Measurements from ENCODE around the gene PAQR3. TPM values are rescaled to one million over a fixed set of nuclear protein-coding genes. Genes with fewer than 3 reads are reported as not detected.

The PAQR3 gene
- total and polyA plus RNA-seq, 2 of the 8 experiments (the other 6 are each of a cell fraction or from before 2014, with no cell fraction given) = 28.9 to 35.2 TPM

GRCh38 chr4:78870056-78870455 lies 69.2 kb downstream of the PAQR3 start:
- H2AFZ ChIP-seq (ENCODE audit: low read length) = no peak overlapping the region
- no peak overlapping the region for H4K8ac ChIP-seq (ENCODE audit: extremely low read depth, insufficient read depth, low read length)
- no peaks in the 10 kb centered on the region for H4K20me1 ChIP-seq (replicated peaks in 1 of 2; ENCODE audit: control insufficient read depth in 1 of 2, insufficient read depth in 2 of 2, low read length in 2 of 2)
- no peak overlapping the region for H4K91ac ChIP-seq (replicated peaks; ENCODE audit: insufficient read length, low read length)
- H3K14ac ChIP-seq (ENCODE audit: insufficient read length) = no peak overlapping the region
- H2AK5ac ChIP-seq (ENCODE audit: low read depth, low read length) = no peak overlapping the region
- DNase-seq (ENCODE audit: low read depth in 1 of 2, low spot score in 2 of 2) (no peak), FAIRE-seq (no peak)
- H3K4me1 ChIP-seq (replicated peaks in 1 of 4; ENCODE audit: control insufficient read depth in 3 of 4, insufficient read depth in 4 of 4, low read length in 3 of 4) = no peaks in the 10 kb centered on the region
- H3K79me1 ChIP-seq (ENCODE audit: low read depth, low read length) = no peaks in the 10 kb centered on the region
- no peaks in the 10 kb centered on the region for H3K79me2 ChIP-seq (ENCODE audit: control insufficient read depth in 1 of 2, insufficient read depth in 2 of 2, low read length in 2 of 2)
- POLR2A ChIA-PET (ENCODE audit: partially characterized antibody) = no interaction called here
- no peak overlapping the region for H2BK12ac ChIP-seq (ENCODE audit: low read depth, low read length)
- no peak overlapping the region for H3K23ac ChIP-seq (ENCODE audit: insufficient read length)
- peaks cover 3 to 32% (median 9%) of the 10 kb centered on the region in 4 experiments; a peak in 5 of 8 replicates for H3K36me3 ChIP-seq (ENCODE audit: control insufficient read depth in 2 of 4, insufficient read depth in 4 of 4, low read length in 3 of 4)
- no peak overlapping the region for H3K4ac ChIP-seq (replicated peaks; ENCODE audit: insufficient read length, low read depth, low read length)
- H3K9ac ChIP-seq (replicated peaks in 1 of 4; ENCODE audit: extremely low read depth in 1 of 4, low read depth in 3 of 4, low read length in 3 of 4) = no peak overlapping the region
- no peak overlapping the region for H4K5ac ChIP-seq (ENCODE audit: insufficient read length, low read depth, low read length)
- CTCF ChIA-PET (ENCODE audit: partially characterized antibody) = interaction anchor here (0.8 to 1.6 kb wide), 3 partner anchors 17 to 249 kb away, joined by 3 to 5 read pairs (median 3); no protein-coding TSS in a partner anchor
- no peak overlapping the region for H3K4me2 ChIP-seq (ENCODE audit: insufficient read depth in 1 of 2, low read depth in 2 of 2, low read length in 2 of 2)
- no peak overlapping the region for H3K27ac ChIP-seq (ENCODE audit: low read depth, low read length)
- H3K9me3 ChIP-seq (ENCODE audit: insufficient read depth in 2 of 2, low read depth in 1 of 2, low read length in 1 of 2) = no peaks in the 10 kb centered on the region
- no peak overlapping the region for H3K56ac ChIP-seq (replicated peaks; ENCODE audit: insufficient read length, low read depth, low read length)
- no peak overlapping the region for H2BK5ac ChIP-seq (ENCODE audit: low read depth, low read length)
- no peak overlapping the region for H2BK120ac ChIP-seq (replicated peaks; ENCODE audit: low read depth, low read length)
- no peak overlapping the region for H2BK15ac ChIP-seq (ENCODE audit: low read length)
- no peak overlapping the region for H3K4me3 ChIP-seq (ENCODE audit: extremely low read depth in 1 of 4, insufficient read depth in 2 of 4, low read depth in 3 of 4, low read length in 4 of 4)
- no peak overlapping the region for H3K18ac ChIP-seq (ENCODE audit: extremely low read depth, low read length)
- H3K27me3 ChIP-seq (replicated peaks in 1 of 4; ENCODE audit: control insufficient read depth in 3 of 4, extremely low read depth in 1 of 4, insufficient read depth in 3 of 4, low read length in 3 of 4) = no peaks in the 10 kb centered on the region
- no peak overlapping the region for H2BK20ac ChIP-seq (ENCODE audit: low read length)
- H3K23me2 ChIP-seq (ENCODE audit: low read depth, low read length) = no peaks in the 10 kb centered on the region; the same call in 1 of the 2 replicates
- no peak for TF ChIP-seq RFX5 (IDR thresholded peaks at IDR 0.05; ENCODE audit: borderline replicate concordance, low read depth, low read length)
- no peak for TF ChIP-seq SP2 (IDR thresholded peaks at IDR 0.05; ENCODE audit: low read length)
- no peak for TF ChIP-seq SRF (IDR thresholded peaks at IDR 0.05; ENCODE audit: low read depth, low read length)
- no peak for TF ChIP-seq BRCA1 (IDR thresholded peaks at IDR 0.05; ENCODE audit: low read depth, low read length)
- no peak for TF ChIP-seq ATF2 (IDR thresholded peaks at IDR 0.05; ENCODE audit: low read length)
- TF ChIP-seq GTF2F1 (IDR thresholded peaks at IDR 0.05; ENCODE audit: borderline replicate concordance, low read depth, low read length) = no peak
- TF ChIP-seq RAD21 (IDR thresholded peaks at IDR 0.05 in 1 of 2, conservative IDR thresholded peaks at IDR 0.05 in 1 of 2; ENCODE audit: low read depth in 2 of 2, low read length in 2 of 2) = no peak
- no peak for TF ChIP-seq CHD2 (IDR thresholded peaks at IDR 0.05; ENCODE audit: low read length)
- TF ChIP-seq CTBP2 (IDR thresholded peaks at IDR 0.05; ENCODE audit: borderline replicate concordance, insufficient read depth, insufficient read length, low read length) = no peak
- TF ChIP-seq MAX (IDR thresholded peaks at IDR 0.05) = no peak
- TF ChIP-seq TEAD4 (IDR thresholded peaks at IDR 0.05; ENCODE audit: low read depth, low read length) = no peak
- no peak for TF ChIP-seq POLR2AphosphoS5 (IDR thresholded peaks at IDR 0.05; ENCODE audit: low read depth, low read length)
- TF ChIP-seq SIX5 (IDR thresholded peaks at IDR 0.05; ENCODE audit: low read depth, low read length) = no peak
- TF ChIP-seq TAF7 (optimal IDR thresholded peaks at IDR 0.05; ENCODE audit: borderline replicate concordance, low read depth, low read length) = no peak

Data from H1 (cell line).